Immature natural killer cell (primary cell): ENCODE measurements around the gene ARHGAP15. TPM values are rescaled to one million over a fixed set of nuclear protein-coding genes. Genes with fewer than 3 reads are reported as not detected.

Experiments
- DNase-seq, 3 donors: peaks; one replicate each; pipeline ENCODE4 v3.0.0; 2022; ENCODE audit warnings: mixed read lengths in 1 of 3
- H3K27ac Mint-ChIP-seq, 6 donors: one replicate each; pipeline ENCODE4 v1.8.0; 2020; ENCODE audit warnings: mixed read lengths in 6 of 6, mild to moderate bottlenecking in 5 of 6, inconsistent platforms in 4 of 6, moderate library complexity in 3 of 6
- H3K27me3 Mint-ChIP-seq, 3 donors: one replicate each; pipeline ENCODE4 v1.8.0; 2020 to 2021; ENCODE audit warnings: low read depth in 3 of 3, mild to moderate bottlenecking in 3 of 3, mixed read lengths in 3 of 3, moderate library complexity in 3 of 3, inconsistent platforms in 1 of 3
- H3K36me3 Mint-ChIP-seq, 3 donors: one replicate each; pipeline ENCODE4 v1.8.0; 2020; ENCODE audit warnings: mixed read lengths in 3 of 3, inconsistent platforms in 2 of 3, mild to moderate bottlenecking in 2 of 3
- H3K4me1 Mint-ChIP-seq, 2 donors: one replicate each; pipeline ENCODE4 v1.8.0; 2020; ENCODE audit warnings: inconsistent platforms in 2 of 2, mild to moderate bottlenecking in 2 of 2, mixed read lengths in 2 of 2, moderate library complexity in 1 of 2
- H3K4me3 Mint-ChIP-seq, 5 donors: one replicate each; pipeline ENCODE4 v1.8.0; 2020; ENCODE audit warnings: mild to moderate bottlenecking in 5 of 5, mixed read lengths in 5 of 5, inconsistent platforms in 3 of 5, moderate library complexity in 3 of 5
- H3K9me3 Mint-ChIP-seq, 6 donors: one replicate each; pipeline ENCODE4 v1.8.0; 2020; ENCODE audit warnings: mild to moderate bottlenecking in 6 of 6, mixed read lengths in 6 of 6, inconsistent platforms in 4 of 6, moderate library complexity in 3 of 6
- polyA plus RNA-seq, 3 donors: library from polyadenylated mRNA; unstranded; fragments of 300-500 nt; fragmentation: Illumina TruSeq; gene quantifications; one replicate each; pipeline ENCODE4 v1.2.3, GENCODE V29; 2021

The ARHGAP15 gene
- polyA plus RNA-seq, 3 donors from 2014 or later = 107 to 168 (median 150) TPM

DNA sequence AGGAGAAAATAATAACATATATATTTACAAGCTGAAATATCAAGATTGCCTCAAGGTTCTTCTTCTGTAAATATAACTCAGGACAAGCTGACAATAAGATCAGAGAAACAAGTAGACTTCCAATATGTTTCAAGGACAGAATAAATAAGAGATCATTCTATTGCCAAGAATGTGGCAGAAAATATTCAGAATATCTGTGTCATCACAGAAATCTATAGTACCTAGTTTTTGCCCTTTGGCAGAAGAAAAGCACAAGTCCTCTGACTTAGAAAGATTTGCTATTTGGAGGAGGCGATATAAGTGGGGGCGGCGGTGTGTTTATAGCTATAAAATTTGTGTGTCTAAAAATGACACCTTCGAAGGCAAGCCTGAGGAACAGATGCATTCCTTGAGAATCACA is 34.3 kb downstream of the ARHGAP15 start:
- H3K9me3 Mint-ChIP-seq = no peaks in the 10 kb centered on the region
- no peak for DNase-seq
- H3K36me3 Mint-ChIP-seq = peaks cover 0 to 3% (median 3%) of the 10 kb centered on the region in 3 donors
- peaks cover 62 to 93% of the 10 kb centered on the region in 2 donors for H3K4me1 Mint-ChIP-seq
- H3K4me3 Mint-ChIP-seq = no peak overlapping the region
- peak overlapping the region in 2 of 6 donors; percentile 19 to 46 for H3K27ac Mint-ChIP-seq
- H3K27me3 Mint-ChIP-seq = peaks cover 0 to 1% (median 0%) of the 10 kb centered on the region in 3 donors

- DNase-seq = no peak
- no peak overlapping the region for H3K4me3 Mint-ChIP-seq
- peaks cover 0 to 3% (median 3%) of the 10 kb centered on the region in 3 donors for H3K36me3 Mint-ChIP-seq
- H3K4me1 Mint-ChIP-seq = peaks cover 60 to 91% of the 10 kb centered on the region in 2 donors
- peaks cover 0 to 1% (median 0%) of the 10 kb centered on the region in 3 donors for H3K27me3 Mint-ChIP-seq
- H3K27ac Mint-ChIP-seq = peak overlapping the region in 3 of 6 donors; percentile 13 to 57 (median 18)
- H3K9me3 Mint-ChIP-seq = no peaks in the 10 kb centered on the region
Observed at GRCh38 chr2:143165291-143165690, 36.1 kb downstream of the ARHGAP15 start.

DNA sequence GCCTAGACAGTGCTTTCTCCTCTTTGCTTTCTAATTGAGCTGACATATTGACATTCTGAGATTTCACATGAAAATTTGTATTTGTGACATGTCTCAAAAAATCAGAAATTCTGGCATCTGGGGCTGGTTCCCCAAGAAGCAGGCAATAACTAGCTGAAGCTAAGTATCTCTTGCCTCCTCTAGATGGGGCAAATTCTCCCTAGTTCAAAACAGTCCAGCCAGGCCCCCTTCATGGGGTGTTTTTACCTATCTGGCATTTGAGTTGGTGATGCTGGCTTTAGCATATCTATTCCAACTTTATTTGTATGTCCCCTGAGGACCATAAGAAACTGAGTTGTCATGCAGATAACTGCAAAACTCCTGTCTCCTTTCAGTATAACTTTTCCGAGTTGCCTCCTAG is 39.9 kb downstream of the ARHGAP15 start:
- peak overlapping the region in 2 of 6 donors; percentile 5 to 52 for H3K27ac Mint-ChIP-seq
- H3K9me3 Mint-ChIP-seq = no peaks in the 10 kb centered on the region
- peaks cover 62 to 81% of the 10 kb centered on the region in 2 donors for H3K4me1 Mint-ChIP-seq
- no peak overlapping the region for H3K4me3 Mint-ChIP-seq
- DNase-seq = no peak
- peaks cover 0 to 1% (median 0%) of the 10 kb centered on the region in 3 donors for H3K27me3 Mint-ChIP-seq
- peaks cover 3 to 4% (median 4%) of the 10 kb centered on the region in 3 donors for H3K36me3 Mint-ChIP-seq

DNA sequence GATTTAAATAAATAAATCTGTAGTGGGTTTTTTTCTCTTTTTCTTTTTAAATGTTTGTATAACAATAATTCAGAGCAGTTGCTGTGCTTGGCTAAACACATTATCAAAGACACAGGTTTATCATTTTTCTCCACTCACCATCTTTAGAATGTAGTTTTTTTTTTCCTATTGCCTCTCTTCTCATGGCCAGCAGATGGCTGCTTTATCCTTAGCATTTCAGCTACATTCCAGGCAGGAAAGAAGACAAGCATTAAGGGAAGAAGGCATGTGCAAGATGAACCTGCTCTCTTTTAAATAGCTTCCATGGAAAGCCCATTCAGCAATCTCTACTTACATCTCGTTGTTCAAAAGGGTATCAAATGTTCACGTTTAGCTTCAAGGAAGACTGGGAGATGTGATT is 42.6 kb downstream of the ARHGAP15 start:
- Mint-ChIP-seq H3K27ac (peak overlapping the region in 2 of 6 donors; percentile 1 to 61), H3K36me3 (peaks cover 3 to 4% (median 4%) of the 10 kb centered on the region in 3 donors), H3K9me3 (no peaks in the 10 kb centered on the region), H3K4me1 (peaks cover 59 to 81% of the 10 kb centered on the region in 2 donors), H3K4me3 (no peak overlapping the region), H3K27me3 (no peaks in the 10 kb centered on the region)
- DNase-seq = no peak

DNA sequence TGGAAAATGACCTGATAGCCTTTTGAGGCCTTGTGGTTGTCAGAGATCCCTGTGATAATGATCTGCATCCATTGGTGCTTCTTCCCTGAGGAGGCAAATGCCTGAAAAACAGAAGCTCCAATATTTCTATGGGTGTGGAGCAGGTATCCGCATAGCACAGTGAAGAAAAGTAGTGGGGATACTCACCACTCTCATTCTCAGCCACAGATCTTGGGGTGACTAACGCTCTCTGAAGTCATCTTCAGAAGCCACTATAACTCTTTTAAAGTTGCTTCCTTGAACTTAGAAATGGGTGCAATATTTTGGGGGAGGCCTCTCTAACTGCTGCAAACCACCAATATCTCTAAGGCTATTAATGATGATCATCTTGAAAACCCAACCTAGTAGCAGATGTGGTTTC is 46.2 kb downstream of the ARHGAP15 start:
- Mint-ChIP-seq H3K27ac (peak overlapping the region in 5 of 6 donors; percentile 51 to 84 (median 76)), H3K9me3 (no peaks in the 10 kb centered on the region), H3K4me1 (peaks cover 61 to 79% of the 10 kb centered on the region in 2 donors), H3K27me3 (no peaks in the 10 kb centered on the region), H3K4me3 (peak overlapping the region in 1 of 5 donors; percentile 5), H3K36me3 (peaks cover 7 to 10% (median 8%) of the 10 kb centered on the region in 3 donors)
- DNase-seq = no peak

- peak overlapping the region; percentile 65 to 92 (median 69) for H3K4me3 Mint-ChIP-seq
- no peaks in the 10 kb centered on the region for H3K27me3 Mint-ChIP-seq
- peaks cover 0 to 4% (median 0%) of the 10 kb centered on the region in 6 donors for H3K9me3 Mint-ChIP-seq
- peaks cover 7 to 9% (median 8%) of the 10 kb centered on the region in 3 donors for H3K36me3 Mint-ChIP-seq
- DNase-seq = peak in 1 of 3 donors; percentile 21
- peak overlapping the region; percentile 81 to 97 (median 93) for H3K27ac Mint-ChIP-seq
- H3K4me1 Mint-ChIP-seq = peaks cover 53 to 71% of the 10 kb centered on the region in 2 donors
Observed at GRCh38 chr2:143176606-143177005, 47.4 kb downstream of the ARHGAP15 start.

DNA sequence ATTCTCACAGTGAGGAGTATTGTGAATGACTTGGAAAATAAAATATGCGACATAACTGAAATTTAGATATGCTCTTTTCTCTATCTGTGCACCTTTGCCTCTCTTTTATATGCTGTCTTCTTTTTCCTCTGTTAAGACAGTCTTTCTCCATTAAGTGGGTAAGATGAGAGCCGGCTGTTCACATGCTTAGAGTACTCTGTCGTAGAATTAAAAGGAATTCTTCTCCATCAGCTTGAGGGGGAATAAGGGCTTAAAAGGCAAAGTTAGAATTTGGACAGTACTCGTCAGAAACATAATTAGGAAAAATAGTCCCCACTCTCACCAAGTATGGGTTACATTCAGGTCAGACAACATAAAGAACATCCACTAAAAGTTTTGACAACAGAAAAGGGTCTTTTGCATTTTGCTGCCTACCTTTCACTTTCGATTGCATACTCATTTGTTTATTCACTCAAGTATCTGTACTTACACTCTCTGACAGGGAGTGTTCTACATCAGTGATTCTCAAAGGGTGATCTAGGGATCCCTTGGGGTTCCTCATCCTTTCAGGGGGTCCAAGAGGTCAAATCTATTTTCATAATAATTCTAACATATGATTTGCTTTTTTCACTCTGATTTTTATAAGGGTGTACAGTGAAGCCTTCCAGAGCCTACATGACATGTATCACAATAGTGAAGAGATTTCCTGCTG is 48.0 kb downstream of the ARHGAP15 start:
- Mint-ChIP-seq H3K4me3 (peak overlapping the region; percentile 67 to 92 (median 79)), H3K4me1 (peaks cover 49 to 71% of the 10 kb centered on the region in 2 donors), H3K27me3 (no peaks in the 10 kb centered on the region), H3K36me3 (peaks cover 7 to 12% (median 10%) of the 10 kb centered on the region in 3 donors), H3K9me3 (peaks cover 0 to 4% (median 0%) of the 10 kb centered on the region in 6 donors), H3K27ac (peak overlapping the region; percentile 81 to 97 (median 93))
- DNase-seq = peak in 2 of 3 donors; percentile 22 to 35

DNA sequence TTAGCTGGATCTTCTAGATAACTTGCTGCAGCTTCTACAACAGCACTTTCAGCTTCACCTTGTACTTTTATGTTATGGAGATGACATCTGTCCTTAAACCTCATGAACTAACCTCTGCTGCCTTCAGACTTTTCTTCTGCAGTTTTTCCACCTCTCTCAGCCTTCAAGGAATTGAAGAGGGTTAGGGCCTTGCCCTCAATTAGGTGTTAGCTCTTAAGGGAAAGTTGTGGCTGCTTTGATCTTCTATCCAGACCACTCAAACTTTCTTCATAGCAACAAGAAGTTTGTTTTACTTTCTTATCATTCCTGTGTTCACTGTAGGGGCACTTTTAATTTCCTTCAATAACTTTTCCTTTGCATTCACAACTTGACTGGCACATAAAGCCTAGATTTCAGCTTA is 52.3 kb downstream of the ARHGAP15 start:
- H3K4me3 Mint-ChIP-seq = no peak overlapping the region
- H3K27ac Mint-ChIP-seq = peak overlapping the region in 3 of 6 donors; percentile 5 to 52 (median 6)
- peaks cover 0 to 4% (median 0%) of the 10 kb centered on the region in 6 donors for H3K9me3 Mint-ChIP-seq
- peaks cover 65 to 82% of the 10 kb centered on the region in 2 donors for H3K4me1 Mint-ChIP-seq
- peaks cover 7 to 12% (median 10%) of the 10 kb centered on the region in 3 donors for H3K36me3 Mint-ChIP-seq
- no peak for DNase-seq
- peaks cover 0 to 2% (median 0%) of the 10 kb centered on the region in 3 donors for H3K27me3 Mint-ChIP-seq

DNA sequence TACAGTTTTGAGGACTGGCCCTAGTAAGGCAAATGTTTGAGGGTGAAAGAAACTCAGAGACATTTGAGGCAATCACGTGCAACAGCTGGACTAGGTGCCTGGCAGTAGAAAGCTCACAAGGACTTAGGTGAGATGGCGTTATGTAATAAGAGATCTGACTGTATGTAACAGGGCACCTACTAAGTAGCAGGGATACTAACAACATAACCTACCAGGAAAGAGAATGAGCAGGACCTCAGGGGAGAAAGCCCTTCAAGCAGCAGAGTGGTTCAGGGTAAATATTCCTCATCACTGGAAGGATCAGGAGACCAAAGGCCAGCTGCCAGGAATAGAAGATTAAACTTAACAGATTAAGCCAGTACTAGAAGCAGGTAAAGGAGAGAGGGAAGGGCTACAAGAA is 53.4 kb downstream of the ARHGAP15 start:
- Mint-ChIP-seq H3K4me1 (peaks cover 59 to 82% of the 10 kb centered on the region in 2 donors), H3K27ac (peak overlapping the region in 4 of 6 donors; percentile 0 to 70 (median 26)), H3K4me3 (no peak overlapping the region), H3K27me3 (peaks cover 0 to 2% (median 0%) of the 10 kb centered on the region in 3 donors), H3K9me3 (peaks cover 0 to 4% (median 0%) of the 10 kb centered on the region in 6 donors), H3K36me3 (peaks cover 7 to 12% (median 10%) of the 10 kb centered on the region in 3 donors)
- no peak for DNase-seq

- Mint-ChIP-seq H3K4me1 (peaks cover 57 to 85% of the 10 kb centered on the region in 2 donors), H3K27ac (peak overlapping the region in 2 of 6 donors; percentile 60 to 78), H3K4me3 (peak overlapping the region in 2 of 5 donors; percentile 3 to 70), H3K9me3 (peaks cover 0 to 4% (median 0%) of the 10 kb centered on the region in 6 donors), H3K36me3 (peaks cover 7 to 10% (median 10%) of the 10 kb centered on the region in 3 donors), H3K27me3 (peaks cover 0 to 2% (median 0%) of the 10 kb centered on the region in 3 donors)
- DNase-seq = no peak
Observed at GRCh38 chr2:143183804-143184463, 54.7 kb downstream of the ARHGAP15 start.

GRCh38 chr2:143186876-143187275 is 57.7 kb downstream of the ARHGAP15 start:
- H3K27ac Mint-ChIP-seq = peak overlapping the region in 1 of 6 donors; percentile 2
- no peak for DNase-seq
- no peak overlapping the region for H3K4me3 Mint-ChIP-seq
- H3K4me1 Mint-ChIP-seq = peaks cover 40 to 83% of the 10 kb centered on the region in 2 donors
- peaks cover 0 to 10% (median 3%) of the 10 kb centered on the region in 3 donors for H3K36me3 Mint-ChIP-seq
- H3K9me3 Mint-ChIP-seq = no peaks in the 10 kb centered on the region
- peaks cover 0 to 2% (median 0%) of the 10 kb centered on the region in 3 donors for H3K27me3 Mint-ChIP-seq

DNA sequence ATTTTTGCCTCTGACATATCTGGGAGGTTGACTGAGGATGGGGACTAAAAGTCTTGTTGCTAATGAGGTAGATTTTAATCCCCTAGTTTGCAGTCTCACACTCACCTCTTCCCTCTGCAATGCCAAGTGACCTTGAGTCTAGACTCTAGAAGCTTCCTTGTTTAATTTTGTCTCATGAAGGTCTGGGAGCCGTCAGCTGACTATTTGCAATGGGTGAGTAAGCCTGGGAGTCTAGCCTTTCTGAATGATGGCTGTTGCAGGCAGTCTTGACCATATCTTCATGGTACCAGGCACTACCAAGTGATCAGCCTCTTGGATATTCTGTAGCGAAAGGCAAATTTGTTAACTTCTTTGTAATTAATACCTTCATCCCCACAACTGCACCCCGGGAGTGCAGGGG is 61.2 kb downstream of the ARHGAP15 start:
- Mint-ChIP-seq H3K27me3 (peaks cover 0 to 2% (median 0%) of the 10 kb centered on the region in 3 donors), H3K9me3 (no peaks in the 10 kb centered on the region), H3K4me1 (peaks cover 35 to 76% of the 10 kb centered on the region in 2 donors), H3K4me3 (no peak overlapping the region), H3K27ac (peak overlapping the region in 1 of 6 donors; percentile 17), H3K36me3 (peaks cover 0 to 16% (median 8%) of the 10 kb centered on the region in 3 donors)
- DNase-seq = no peak

DNA sequence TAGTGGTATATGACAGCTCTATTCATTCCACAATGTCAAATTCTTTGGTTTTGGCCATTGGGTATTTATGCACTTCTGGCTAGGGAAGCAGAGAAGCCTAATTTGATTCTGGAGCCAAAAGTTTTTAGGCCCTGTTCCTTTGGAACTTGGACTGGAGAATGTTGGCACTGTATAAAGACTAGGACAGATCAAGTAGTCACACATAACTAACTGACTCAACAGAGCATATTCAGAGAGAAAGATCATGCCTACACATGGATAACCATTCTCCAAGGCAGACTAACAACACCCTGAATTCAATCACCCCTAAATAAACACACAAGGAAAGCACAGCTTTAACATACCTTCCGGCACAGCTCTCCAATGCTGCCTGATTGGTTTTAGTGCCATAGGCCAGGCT is 62.9 kb downstream of the ARHGAP15 start:
- Mint-ChIP-seq H3K27me3 (peaks cover 0 to 2% (median 0%) of the 10 kb centered on the region in 3 donors), H3K27ac (peak overlapping the region in 2 of 6 donors; percentile 45 to 51), H3K4me3 (no peak overlapping the region), H3K9me3 (no peaks in the 10 kb centered on the region), H3K4me1 (peaks cover 21 to 72% of the 10 kb centered on the region in 2 donors), H3K36me3 (peaks cover 0 to 16% (median 8%) of the 10 kb centered on the region in 3 donors)
- no peak for DNase-seq
